HEK293 (cell line): ENCODE measurements around the gene RFX4.
A peak's percentile ranks its signal among the peaks of the same experiment; 100 is the strongest.
"Not testable (repeated sequence)": the region's sequence is repeated elsewhere in the genome, so short reads cannot be mapped to it uniquely, and the experiment has no call there.

Experiments used
- CTCF ChIA-PET: fragments of 350-600 bp; formaldehyde crosslinking; extraction: SDS; loops from one replicate; lab custom pipeline; 2021; ENCODE audit warnings: antibody characterized with exemption; lab: Yijun Ruan, JAX
- POLR2A ChIA-PET: fragments of 300-600 bp; formaldehyde crosslinking; extraction: SDS; loops from one replicate; lab custom pipeline; 2020; ENCODE audit warnings: antibody characterized with exemption, inconsistent platforms; lab: Yijun Ruan, JAX
- H3K27ac ChIP-seq: fragments of 200-500 bp; sonication (Bioruptor generic); 2 replicates; pipeline ENCODE4 v1.5.1; 2014; ENCODE audit warnings: low read depth, low read length, control low read depth, inconsistent platforms; ENCODE audit errors: extremely low read depth
- H3K36me3 ChIP-seq, 2 experiments: fragments of 200-500 bp in 1 of 2; sonication (Bioruptor generic) in 1 of 2; 1 replicate in 1 of 2; 2 replicates in 1 of 2; pipeline ENCODE4 v1.5.1; 2014 to 2017; ENCODE audit warnings: inconsistent platforms in 2 of 2, low read length in 2 of 2; ENCODE audit not compliant: control insufficient read depth in 2 of 2, insufficient read depth in 1 of 2
- H3K4me1 ChIP-seq: fragments of 200-500 bp; sonication (Bioruptor generic); 2 replicates; pipeline ENCODE4 v1.5.1; 2014; ENCODE audit warnings: mild to moderate bottlenecking, low read length, inconsistent platforms; ENCODE audit not compliant: control insufficient read depth, insufficient read depth
- H3K4me3 ChIP-seq: 2 replicates; pipeline ENCODE4 v1.5.1; 2011; ENCODE audit warnings: low read depth, mild to moderate bottlenecking, control low read depth, low read length, moderate library complexity
- H3K9me3 ChIP-seq: fragments of 200-500 bp; sonication (Bioruptor generic); 2 replicates; pipeline ENCODE4 v1.5.1; 2014; ENCODE audit warnings: low read depth, low read length, inconsistent platforms; ENCODE audit not compliant: control insufficient read depth, insufficient read depth
- EGR2 ChIP-seq: fragments of 450-650 bp; formaldehyde crosslinking; IDR thresholded peaks from 2 replicates; pipeline ENCODE4 v1.5.1; 2016; ENCODE audit warnings: low read depth, missing biosample characterization, missing genetic modification characterization
- FEZF1 ChIP-seq: fragments of 450-650 bp; formaldehyde crosslinking; IDR thresholded peaks from 2 replicates; pipeline ENCODE4 v1.5.1; 2016; ENCODE audit warnings: missing biosample characterization, missing genetic modification characterization
- HOXA7 ChIP-seq: sonication (generic); formaldehyde crosslinking; IDR thresholded peaks from 2 replicates; pipeline ENCODE4 v1.8.1; 2022; ENCODE audit warnings: missing genetic modification reagents, borderline replicate concordance
- MZF1 ChIP-seq: fragments of 450-650 bp; formaldehyde crosslinking; IDR thresholded peaks from 2 replicates; pipeline ENCODE4 v1.5.1; 2017; ENCODE audit warnings: missing biosample characterization, missing genetic modification characterization, borderline replicate concordance
- PRDM6 ChIP-seq: fragments of 450-650 bp; formaldehyde crosslinking; IDR thresholded peaks from 2 replicates; pipeline ENCODE4 v1.5.1; 2017; ENCODE audit warnings: missing biosample characterization, missing genetic modification characterization
- SALL2 ChIP-seq: fragments of 450-650 bp; formaldehyde crosslinking; IDR thresholded peaks from 2 replicates; pipeline ENCODE4 v1.5.0; 2017; ENCODE audit warnings: missing biosample characterization, mild to moderate bottlenecking, missing genetic modification characterization, borderline replicate concordance
- TCF7L2 ChIP-seq: IDR thresholded peaks from 2 replicates; pipeline ENCODE4 v1.6.1; 2011; ENCODE audit warnings: low read depth, mild to moderate bottlenecking, inconsistent platforms, low read length, moderate library complexity, borderline replicate concordance
- ZBTB8A ChIP-seq: fragments of 450-650 bp; formaldehyde crosslinking; IDR thresholded peaks from 2 replicates; pipeline ENCODE4 v1.5.1; 2016; ENCODE audit warnings: missing biosample characterization, missing genetic modification characterization
- ZEB2 ChIP-seq: fragments of 450-650 bp; formaldehyde crosslinking; IDR thresholded peaks from 2 replicates; pipeline ENCODE4 v1.5.1; 2016; ENCODE audit warnings: missing biosample characterization, missing genetic modification characterization
- ZFHX2 ChIP-seq: fragments of 450-650 bp; formaldehyde crosslinking; conservative IDR thresholded peaks from 2 replicates; pipeline ENCODE4 v1.5.1; 2016; ENCODE audit warnings: missing biosample characterization, missing genetic modification characterization
- ZFP41 ChIP-seq: fragments of 450-650 bp; formaldehyde crosslinking; IDR thresholded peaks from 2 replicates; pipeline ENCODE4 v1.5.1; 2016; ENCODE audit warnings: missing biosample characterization, missing genetic modification characterization, borderline replicate concordance
- ZNF214 ChIP-seq: fragments of 450-650 bp; formaldehyde crosslinking; IDR thresholded peaks from 2 replicates; pipeline ENCODE4 v1.5.1; 2017; ENCODE audit warnings: missing biosample characterization, mild to moderate bottlenecking, missing genetic modification characterization, borderline replicate concordance
- ZNF324 ChIP-seq: fragments of 450-650 bp; formaldehyde crosslinking; IDR thresholded peaks from 2 replicates; pipeline ENCODE4 v1.5.1; 2016; ENCODE audit warnings: missing biosample characterization, missing genetic modification characterization
- ZNF366 ChIP-seq: fragments of 450-650 bp; formaldehyde crosslinking; conservative IDR thresholded peaks from 2 replicates; pipeline ENCODE4 v1.5.1; 2016; ENCODE audit warnings: missing biosample characterization, missing genetic modification characterization
- ZNF610 ChIP-seq: fragments of 450-650 bp; formaldehyde crosslinking; IDR thresholded peaks from 2 replicates; pipeline ENCODE4 v1.5.1; 2016; ENCODE audit warnings: missing biosample characterization, missing genetic modification characterization, borderline replicate concordance
- ZNF629 ChIP-seq: fragments of 450-650 bp; formaldehyde crosslinking; IDR thresholded peaks from 2 replicates; pipeline ENCODE4 v1.5.1; 2017; ENCODE audit warnings: missing biosample characterization, missing genetic modification characterization
- ZNF768 ChIP-seq: fragments of 450-650 bp; formaldehyde crosslinking; IDR thresholded peaks from 2 replicates; pipeline ENCODE4 v1.5.1; 2018; ENCODE audit warnings: missing biosample characterization, mild to moderate bottlenecking, missing genetic modification characterization
- ZNF791 ChIP-seq: fragments of 450-650 bp; formaldehyde crosslinking; IDR thresholded peaks from 2 replicates; pipeline ENCODE4 v1.5.1; 2016; ENCODE audit warnings: missing biosample characterization, missing genetic modification characterization
- ZXDB ChIP-seq: fragments of 450-650 bp; formaldehyde crosslinking; IDR thresholded peaks from 2 replicates; pipeline ENCODE4 v1.5.1; 2016; ENCODE audit warnings: missing biosample characterization, missing genetic modification characterization
- TF ChIP-seq, protein P1 (sequence below): fragments of 450-650 bp; formaldehyde crosslinking; IDR thresholded peaks from 2 replicates; pipeline ENCODE4 v1.5.1; 2016; ENCODE audit warnings: missing biosample characterization, missing genetic modification characterization, borderline replicate concordance
- TF ChIP-seq, protein P2 (sequence below): fragments of 450-650 bp; formaldehyde crosslinking; IDR thresholded peaks from 2 replicates; pipeline ENCODE4 v1.5.1; 2017; ENCODE audit warnings: missing biosample characterization, missing genetic modification characterization
- TF ChIP-seq, protein P3 (sequence below): fragments of 450-650 bp; formaldehyde crosslinking; IDR thresholded peaks from 2 replicates; pipeline ENCODE4 v1.5.1; 2016; ENCODE audit warnings: missing biosample characterization, missing genetic modification characterization

RFX4 gene

GRCh38 chr12:106724934-106725333 lies 142.1 kb downstream of the RFX4 start:
- ChIA-PET POLR2A (no interaction called here), CTCF (interaction anchor here (0.6 to 0.9 kb wide), 3 partner anchors 14 to 354 kb away, joined by 3 to 4 read pairs (median 3); no protein-coding TSS in a partner anchor)
- H3K27ac ChIP-seq, result no peak overlapping the region
- no peak overlapping the region for H3K4me3 ChIP-seq
- H3K9me3 ChIP-seq, result no peaks in the 10 kb centered on the region
- TF ChIP-seq ZBTB8A (tag by site-specific recombination) (0 out of 2 replicates have a peak, but pooled peaks have one; percentile 30), ZNF629 (tag by site-specific recombination) (0 out of 2 replicates have a peak, but pooled peaks have one; percentile 14), ZNF610 (tag by site-specific recombination) (no peak), ZNF366 (tag by site-specific recombination) (peak; percentile 34; the same call in 1 of the 2 replicates), FEZF1 (tag by site-specific recombination) (peak; percentile 48; the same call in 1 of the 2 replicates), ZNF768 (tag by site-specific recombination) (no peak), MZF1 (tag by site-specific recombination) (peak; percentile 64; the same call in 1 of the 2 replicates), PRDM6 (tag by site-specific recombination) (peak; percentile 58), HOXA7 (CRISPR knock-in tag) (no peak)
- H3K4me1 ChIP-seq, result no peaks in the 10 kb centered on the region
- no peaks in the 10 kb centered on the region for H3K36me3 ChIP-seq

GRCh38 chr12:106726603-106727202 lies 143.9 kb downstream of the RFX4 start:
- H3K9me3 ChIP-seq, POLR2A ChIA-PET, H3K4me1 ChIP-seq, H3K36me3 ChIP-seq, CTCF ChIA-PET, H3K27ac ChIP-seq, H3K4me3 ChIP-seq: not testable (repeated sequence)
- 0 out of 2 replicates have a peak, but pooled peaks have one; percentile 22 for TF ChIP-seq ZFHX2 (tag by site-specific recombination)
- TF ChIP-seq EGR2, result peak; percentile 30; the same call in 1 of the 2 replicates

DNA sequence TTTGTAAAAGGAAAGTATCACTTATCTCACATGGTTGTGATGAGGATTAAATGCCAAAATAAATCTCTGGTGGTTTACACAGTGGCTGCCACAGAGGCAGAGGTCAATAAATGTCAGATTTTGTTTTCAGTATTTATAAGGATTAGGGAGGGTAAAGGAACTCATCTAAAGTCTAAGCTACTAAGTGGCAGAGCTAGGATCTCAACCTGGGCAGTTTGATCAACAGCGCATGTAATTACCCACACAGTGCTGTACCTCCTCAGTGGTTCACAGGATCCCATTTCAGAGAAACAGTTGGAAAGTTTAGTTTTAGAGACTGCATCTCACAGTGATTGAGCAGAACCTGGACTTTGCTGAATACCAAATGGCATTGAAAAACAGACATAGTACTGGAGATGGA lies 146.8 kb downstream of the RFX4 start:
- CTCF ChIA-PET, result interaction anchor here (1.5 to 1.7 kb wide), 2 partner anchors 12 to 15 kb away, joined by 3 to 6 read pairs; no protein-coding TSS in a partner anchor
- POLR2A ChIA-PET, result no interaction called here

DNA sequence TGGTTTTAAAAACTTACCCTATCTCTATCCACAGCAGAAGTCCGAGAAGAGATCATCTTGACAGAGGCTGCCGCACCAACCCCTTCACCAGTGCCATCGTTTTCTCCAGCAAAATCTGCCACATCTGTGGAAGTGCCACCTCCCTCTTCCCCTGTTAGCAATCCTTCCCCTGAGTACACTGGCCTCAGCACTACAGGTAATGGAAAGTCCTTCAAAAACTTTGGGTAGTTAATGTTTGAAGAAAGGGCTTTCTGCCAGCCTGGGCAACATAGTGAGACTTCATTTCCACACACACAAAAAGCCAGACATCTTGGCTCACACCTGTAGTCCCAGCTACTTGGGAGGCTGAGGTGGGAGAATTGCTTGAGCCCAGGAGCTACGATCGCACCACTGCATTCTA lies 150.1 kb downstream of the RFX4 start:
- no peak overlapping the region for H3K27ac ChIP-seq
- POLR2A ChIA-PET, result no interaction called here
- CTCF ChIA-PET, result no interaction called here
- H3K4me1 ChIP-seq, result no peaks in the 10 kb centered on the region
- H3K36me3 ChIP-seq, result no peaks in the 10 kb centered on the region
- no peak overlapping the region for H3K4me3 ChIP-seq
- no peaks in the 10 kb centered on the region for H3K9me3 ChIP-seq
- TF ChIP-seq, protein P1, sequence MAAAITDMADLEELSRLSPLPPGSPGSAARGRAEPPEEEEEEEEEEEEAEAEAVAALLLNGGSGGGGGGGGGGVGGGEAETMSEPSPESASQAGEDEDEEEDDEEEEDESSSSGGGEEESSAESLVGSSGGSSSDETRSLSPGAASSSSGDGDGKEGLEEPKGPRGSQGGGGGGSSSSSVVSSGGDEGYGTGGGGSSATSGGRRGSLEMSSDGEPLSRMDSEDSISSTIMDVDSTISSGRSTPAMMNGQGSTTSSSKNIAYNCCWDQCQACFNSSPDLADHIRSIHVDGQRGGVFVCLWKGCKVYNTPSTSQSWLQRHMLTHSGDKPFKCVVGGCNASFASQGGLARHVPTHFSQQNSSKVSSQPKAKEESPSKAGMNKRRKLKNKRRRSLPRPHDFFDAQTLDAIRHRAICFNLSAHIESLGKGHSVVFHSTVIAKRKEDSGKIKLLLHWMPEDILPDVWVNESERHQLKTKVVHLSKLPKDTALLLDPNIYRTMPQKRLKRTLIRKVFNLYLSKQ (tag by site-specific recombination), result no peak
- no peak for TF ChIP-seq ZFP41 (tag by site-specific recombination)
- TF ChIP-seq TCF7L2, result no peak
- TF ChIP-seq, protein P2, sequence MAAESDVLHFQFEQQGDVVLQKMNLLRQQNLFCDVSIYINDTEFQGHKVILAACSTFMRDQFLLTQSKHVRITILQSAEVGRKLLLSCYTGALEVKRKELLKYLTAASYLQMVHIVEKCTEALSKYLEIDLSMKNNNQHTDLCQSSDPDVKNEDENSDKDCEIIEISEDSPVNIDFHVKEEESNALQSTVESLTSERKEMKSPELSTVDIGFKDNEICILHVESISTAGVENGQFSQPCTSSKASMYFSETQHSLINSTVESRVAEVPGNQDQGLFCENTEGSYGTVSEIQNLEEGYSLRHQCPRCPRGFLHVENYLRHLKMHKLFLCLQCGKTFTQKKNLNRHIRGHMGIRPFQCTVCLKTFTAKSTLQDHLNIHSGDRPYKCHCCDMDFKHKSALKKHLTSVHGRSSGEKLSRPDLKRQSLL (tag by site-specific recombination), result no peak
- TF ChIP-seq, protein P3, sequence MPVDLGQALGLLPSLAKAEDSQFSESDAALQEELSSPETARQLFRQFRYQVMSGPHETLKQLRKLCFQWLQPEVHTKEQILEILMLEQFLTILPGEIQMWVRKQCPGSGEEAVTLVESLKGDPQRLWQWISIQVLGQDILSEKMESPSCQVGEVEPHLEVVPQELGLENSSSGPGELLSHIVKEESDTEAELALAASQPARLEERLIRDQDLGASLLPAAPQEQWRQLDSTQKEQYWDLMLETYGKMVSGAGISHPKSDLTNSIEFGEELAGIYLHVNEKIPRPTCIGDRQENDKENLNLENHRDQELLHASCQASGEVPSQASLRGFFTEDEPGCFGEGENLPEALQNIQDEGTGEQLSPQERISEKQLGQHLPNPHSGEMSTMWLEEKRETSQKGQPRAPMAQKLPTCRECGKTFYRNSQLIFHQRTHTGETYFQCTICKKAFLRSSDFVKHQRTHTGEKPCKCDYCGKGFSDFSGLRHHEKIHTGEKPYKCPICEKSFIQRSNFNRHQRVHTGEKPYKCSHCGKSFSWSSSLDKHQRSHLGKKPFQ, result no peak
- TF ChIP-seq ZNF324 (tag by site-specific recombination), result no peak
- no peak for TF ChIP-seq ZEB2 (tag by site-specific recombination)
- no peak for TF ChIP-seq ZXDB
- TF ChIP-seq ZNF791, result no peak

More for the DNA sequence above, 146.8 kb downstream of the RFX4 start:
- Histone ChIP-seq H3K27ac (no peak overlapping the region), H3K4me3 (no peak overlapping the region), H3K9me3 (no peaks in the 10 kb centered on the region), H3K36me3 (no peaks in the 10 kb centered on the region), H3K4me1 (no peaks in the 10 kb centered on the region)
- TF ChIP-seq SALL2 (no peak), ZNF214 (tag by site-specific recombination) (no peak)
